Choroid plexus epithelial cell (primary cell): ENCODE data around the gene SLC25A3.

Source experiments
- DNase-seq: peaks from one replicate; pipeline ENCODE4 v3.0.0-alpha.2; 2010; ENCODE audit warnings: low read depth
- H3K4me3 ChIP-seq: 2 replicates; pipeline ENCODE4 v1.5.1; 2011; ENCODE audit warnings: low read depth, mild to moderate bottlenecking, control low read depth, low read length, moderate library complexity
- CTCF ChIP-seq: conservative IDR thresholded peaks from 2 replicates; pipeline ENCODE4 v1.5.1; 2011; ENCODE audit warnings: low read depth, mild to moderate bottlenecking, control low read depth, inconsistent platforms, low read length, moderate library complexity

SLC25A3 gene

DNA sequence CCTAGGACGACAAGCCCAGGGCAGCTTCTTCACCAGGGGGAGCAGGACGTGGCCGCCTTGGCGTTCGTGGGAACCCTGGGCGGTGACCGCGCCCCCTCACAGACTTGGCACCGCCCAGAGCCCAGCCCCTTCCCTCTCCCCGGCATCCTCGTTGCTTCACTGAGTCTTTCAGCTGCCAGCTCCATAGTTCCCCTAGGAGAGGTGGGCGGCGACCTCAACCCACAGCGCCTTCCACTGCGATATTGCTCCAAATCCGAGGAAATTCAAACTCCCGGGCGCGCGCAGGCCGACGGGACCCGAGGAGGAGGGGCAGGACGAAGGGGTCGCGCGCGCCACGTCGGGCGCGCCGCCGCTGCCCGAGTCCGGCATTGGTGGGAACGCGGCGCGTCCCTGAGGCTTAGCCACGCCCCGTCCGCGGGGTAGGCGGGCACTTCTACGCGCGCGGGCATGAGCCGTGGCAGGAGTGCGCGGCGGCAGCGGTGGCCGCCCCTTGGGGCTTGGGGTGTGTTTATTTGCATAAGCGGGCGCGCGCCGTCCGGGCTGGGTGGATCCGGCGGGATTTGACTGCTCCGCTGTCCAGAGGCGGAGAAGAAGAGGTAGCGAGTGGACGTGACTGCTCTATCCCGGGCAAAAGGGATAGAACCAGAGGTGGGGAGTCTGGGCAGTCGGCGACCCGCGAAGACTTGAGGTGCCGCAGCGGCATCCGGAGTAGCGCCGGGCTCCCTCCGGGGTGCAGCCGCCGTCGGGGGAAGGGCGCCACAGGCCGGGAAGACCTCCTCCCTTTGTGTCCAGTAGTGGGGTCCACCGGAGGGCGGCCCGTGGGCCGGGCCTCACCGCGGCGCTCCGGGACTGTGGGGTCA is 51.5 kb downstream of the SLC25A3 start, which contains the start of the genes APAF1 and IKBIP:
Gene APAF1, plus strand, starts transcription at position 579 of the 860 bp plus-strand sequence. CDS start 3,070 bp downstream, outside the sequence.
Gene IKBIP, minus strand, starts transcription at position 77 of the 860 bp plus-strand sequence. CDS start 87 bp downstream, outside the sequence.
- peak within 1 kb of the TSS; percentile 95 for H3K4me3 ChIP-seq
- DNase-seq: peak; percentile 97
- TF ChIP-seq CTCF: no peak

DNA sequence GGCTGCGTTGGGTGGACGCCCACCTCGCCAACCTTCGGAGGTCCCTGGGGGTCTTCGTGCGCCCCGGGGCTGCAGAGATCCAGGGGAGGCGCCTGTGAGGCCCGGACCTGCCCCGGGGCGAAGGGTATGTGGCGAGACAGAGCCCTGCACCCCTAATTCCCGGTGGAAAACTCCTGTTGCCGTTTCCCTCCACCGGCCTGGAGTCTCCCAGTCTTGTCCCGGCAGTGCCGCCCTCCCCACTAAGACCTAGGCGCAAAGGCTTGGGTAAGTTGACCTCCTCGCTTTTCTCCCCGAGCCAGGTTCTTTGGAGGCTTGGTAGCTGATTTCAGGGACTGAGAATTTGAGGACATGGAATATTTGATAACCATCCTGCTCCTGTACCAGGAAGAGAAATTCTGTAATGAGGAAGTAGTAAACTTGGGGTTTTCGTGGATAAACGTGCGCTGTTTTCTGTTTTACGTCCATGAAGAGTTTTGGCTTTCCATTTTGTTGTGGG is 52.1 kb downstream of the SLC25A3 start:
- peak overlapping the region; percentile 95 for H3K4me3 ChIP-seq
- TF ChIP-seq CTCF: no peak
- peak; percentile 16 for DNase-seq

- peak; percentile 43 for DNase-seq
- peak overlapping the region; percentile 95 for H3K4me3 ChIP-seq
- TF ChIP-seq CTCF: peak; percentile 21
Observed at GRCh38 chr12:98646294-98647090, 53.0 kb downstream of the SLC25A3 start.

DNA sequence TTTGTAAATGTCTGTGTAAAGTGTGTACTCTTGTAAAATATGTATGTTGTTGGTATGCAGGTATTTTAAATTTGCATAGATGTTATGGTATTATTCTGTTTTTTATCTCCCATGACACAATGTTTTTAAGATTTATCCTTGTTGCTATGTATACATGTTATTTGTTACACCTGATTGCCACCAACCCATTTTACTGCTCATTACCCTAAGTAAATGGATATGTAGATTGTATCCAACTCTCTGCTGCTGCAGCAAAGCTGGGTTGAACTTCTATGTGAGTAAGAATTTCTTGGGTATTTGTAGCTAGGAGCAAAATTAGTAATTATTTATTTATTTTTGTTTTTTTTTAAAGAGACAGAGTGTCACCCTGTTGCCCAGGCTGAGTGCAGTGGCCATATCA is 57.8 kb downstream of the SLC25A3 start:
- TF ChIP-seq CTCF: no peak
- H3K4me3 ChIP-seq: no peak overlapping the region
- no peak for DNase-seq

DNA sequence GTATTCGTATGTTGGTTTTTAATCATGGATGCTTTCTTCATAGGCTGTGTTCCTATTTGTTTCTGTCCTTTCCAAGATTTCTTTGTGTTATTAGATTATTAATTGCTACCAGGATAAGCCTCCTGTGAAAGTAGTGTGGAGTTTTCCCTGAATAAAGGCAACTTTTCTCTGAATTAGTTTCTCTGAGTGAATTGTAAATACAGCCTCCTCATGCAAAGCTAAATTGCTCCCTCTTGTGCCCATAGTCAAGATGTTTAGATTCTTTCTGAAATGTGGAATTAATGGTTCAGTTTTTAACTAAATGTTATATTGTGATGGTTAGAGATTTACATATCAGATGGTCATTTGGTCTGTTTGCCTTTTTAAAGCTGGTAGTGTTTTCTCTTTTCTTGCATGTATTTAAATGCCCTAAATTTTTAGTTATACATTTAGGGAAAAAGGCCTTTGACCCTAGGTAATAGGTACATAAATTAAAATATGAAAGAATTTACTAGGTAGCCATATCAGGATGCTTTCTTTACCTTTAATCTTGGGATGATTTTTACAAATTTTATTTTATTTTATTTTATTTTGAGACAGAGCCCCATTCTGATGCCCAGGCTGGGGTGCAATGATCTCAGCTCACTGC is 60.5 kb downstream of the SLC25A3 start:
- TF ChIP-seq CTCF: peak; percentile 64
- no peak overlapping the region for H3K4me3 ChIP-seq
- peak; percentile 85 for DNase-seq
